OCI-LY7 (cell line): Measurements from ENCODE around the gene DPP10. TPM values are rescaled to one million over a fixed set of nuclear protein-coding genes. Genes with fewer than 3 reads are reported as not detected.

Source experiments
- BruUV-seq: library from RNA; stranded (reverse); fragments of 400-500 nt; replicated peaks from 2 replicates; lab custom pipeline; 2021; lab: Mats Ljungman, UMichigan
- CTCF ChIA-PET: fragments of 300-600 bp; sonication (Branson Sonifier 250); formaldehyde crosslinking; loops from one replicate; lab custom pipeline; 2022; ENCODE audit warnings: antibody characterized with exemption; ENCODE audit not compliant: unreplicated experiment; lab: Charles Lee
- POLR2A ChIA-PET: fragments of 300-600 bp; sonication (Branson Sonifier 250); formaldehyde crosslinking; loops from one replicate; lab custom pipeline; 2022; ENCODE audit warnings: antibody characterized with exemption; lab: Charles Lee
- DNase-seq: peaks from one replicate; pipeline ENCODE4 v3.0.0-alpha.2; 2015; ENCODE audit warnings: low spot score
- H2AFZ ChIP-seq: fragments of 200-600 bp; sonication (generic), shearing (Covaris generic); 2 replicates; pipeline ENCODE4 v1.6.1; 2014; ENCODE audit warnings: mild to moderate bottlenecking, antibody characterized with exemption, low read length, moderate library complexity
- H3K27ac ChIP-seq: fragments of 200-600 bp; sonication (generic); 2 replicates; pipeline ENCODE4 v1.5.1; 2014; ENCODE audit warnings: mixed run types, low read depth, mild to moderate bottlenecking, moderate library complexity, low read length, inconsistent platforms; ENCODE audit not compliant: poor library complexity, severe bottlenecking
- H3K36me3 ChIP-seq: fragments of 200-600 bp; sonication (generic); 2 replicates; pipeline ENCODE4 v1.6.1; 2014; ENCODE audit warnings: mild to moderate bottlenecking, antibody characterized with exemption, low read length, moderate library complexity, mixed read lengths; ENCODE audit not compliant: insufficient read depth
- H3K4me1 ChIP-seq: fragments of 200-600 bp; sonication (generic); 2 replicates; pipeline ENCODE4 v1.5.1; 2014; ENCODE audit warnings: mild to moderate bottlenecking, low read length; ENCODE audit not compliant: insufficient read depth, poor library complexity, severe bottlenecking
- H3K4me2 ChIP-seq: fragments of 200-600 bp; sonication (generic); 2 replicates; pipeline ENCODE4 v1.6.1; 2014; ENCODE audit warnings: mild to moderate bottlenecking, low read length
- H3K4me3 ChIP-seq: fragments of 200-600 bp; sonication (generic); 2 replicates; pipeline ENCODE4 v1.5.1; 2014; ENCODE audit warnings: mild to moderate bottlenecking, low read depth, low read length; ENCODE audit not compliant: poor library complexity, severe bottlenecking
- H3K79me2 ChIP-seq: fragments of 200-600 bp; sonication (generic); 2 replicates; pipeline ENCODE4 v1.6.1; 2016; ENCODE audit warnings: low read depth, mild to moderate bottlenecking, low read length, moderate library complexity, mixed read lengths; ENCODE audit not compliant: insufficient read depth
- H3K9me2 ChIP-seq: fragments of 200-600 bp; sonication (generic); 2 replicates; pipeline ENCODE4 v1.6.1; 2016; ENCODE audit warnings: mild to moderate bottlenecking, low read length, mixed read lengths; ENCODE audit not compliant: insufficient read depth
- H3K9me3 ChIP-seq: fragments of 200-600 bp; sonication (generic); 2 replicates; pipeline ENCODE4 v1.6.1; 2014; ENCODE audit warnings: mild to moderate bottlenecking, mixed run types, low read length, mixed read lengths
- H4K20me1 ChIP-seq: fragments of 200-600 bp; sonication (generic); 2 replicates; pipeline ENCODE4 v1.6.1; 2014; ENCODE audit warnings: mild to moderate bottlenecking, antibody characterized with exemption, low read length, moderate library complexity, mixed read lengths; ENCODE audit not compliant: insufficient read depth
- EZH2phosphoT487 ChIP-seq: fragments of 200-600 bp; sonication (generic); IDR thresholded peaks from 2 replicates; pipeline ENCODE4 v1.6.1; 2018; ENCODE audit warnings: low read depth, borderline replicate concordance, mild to moderate bottlenecking, mixed run types, antibody characterized with exemption, low read length, moderate library complexity, mixed read lengths
- intact Hi-C: fragments of 100-400 bp; cut with micrococcal nuclease; formaldehyde crosslinking; loops from one replicate; pipeline ENCODE4 v1.10.0; 2022; ENCODE audit not compliant: unreplicated experiment
- total RNA-seq, 2 experiments: library from RNA; depleted of rRNA in 1 of 2; stranded (reverse); fragments of >200 nt in 1 of 2; shearing (Covaris generic) in 1 of 2; gene quantifications; 2 replicates each; pipeline ENCODE4 v1.2.3, GENCODE V29; 2014 to 2022
- TF ChIP-seq, protein P1 (sequence below): fragments of 200-600 bp; sonication (generic); conservative IDR thresholded peaks from 2 replicates; pipeline ENCODE4 v1.5.1; 2014; ENCODE audit warnings: mild to moderate bottlenecking, antibody characterized with exemption, low read length, moderate library complexity, mixed read lengths

Gene DPP10
- total RNA-seq, 2 experiments from 2014 or later = not detected

GRCh38 chr2:115524452-115524851, 1082.0 kb downstream of the DPP10 start:
- no peak overlapping the region for H3K27ac ChIP-seq
- no peaks in the 10 kb centered on the region for H3K9me2 ChIP-seq
- no peaks in the 10 kb centered on the region for H3K9me3 ChIP-seq
- ChIA-PET POLR2A (interaction anchor here (0.6 kb wide), 1 partner anchor 282 kb away, joined by 3 read pairs; no protein-coding TSS in a partner anchor), CTCF (no interaction called here)
- no peak overlapping the region for H3K4me3 ChIP-seq
- H3K4me2 ChIP-seq = no peak overlapping the region
- no peaks in the 10 kb centered on the region for H4K20me1 ChIP-seq
- intact Hi-C loops = no loop called here
- no peak for TF ChIP-seq EZH2phosphoT487
- TF ChIP-seq, protein P1, sequence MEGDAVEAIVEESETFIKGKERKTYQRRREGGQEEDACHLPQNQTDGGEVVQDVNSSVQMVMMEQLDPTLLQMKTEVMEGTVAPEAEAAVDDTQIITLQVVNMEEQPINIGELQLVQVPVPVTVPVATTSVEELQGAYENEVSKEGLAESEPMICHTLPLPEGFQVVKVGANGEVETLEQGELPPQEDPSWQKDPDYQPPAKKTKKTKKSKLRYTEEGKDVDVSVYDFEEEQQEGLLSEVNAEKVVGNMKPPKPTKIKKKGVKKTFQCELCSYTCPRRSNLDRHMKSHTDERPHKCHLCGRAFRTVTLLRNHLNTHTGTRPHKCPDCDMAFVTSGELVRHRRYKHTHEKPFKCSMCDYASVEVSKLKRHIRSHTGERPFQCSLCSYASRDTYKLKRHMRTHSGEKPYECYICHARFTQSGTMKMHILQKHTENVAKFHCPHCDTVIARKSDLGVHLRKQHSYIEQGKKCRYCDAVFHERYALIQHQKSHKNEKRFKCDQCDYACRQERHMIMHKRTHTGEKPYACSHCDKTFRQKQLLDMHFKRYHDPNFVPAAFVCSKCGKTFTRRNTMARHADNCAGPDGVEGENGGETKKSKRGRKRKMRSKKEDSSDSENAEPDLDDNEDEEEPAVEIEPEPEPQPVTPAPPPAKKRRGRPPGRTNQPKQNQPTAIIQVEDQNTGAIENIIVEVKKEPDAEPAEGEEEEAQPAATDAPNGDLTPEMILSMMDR = no peak
- DNase-seq = no peak
- no peak overlapping the region for H2AFZ ChIP-seq
- no TSS peak for BruUV-seq
- no peaks in the 10 kb centered on the region for H3K4me1 ChIP-seq
- no peaks in the 10 kb centered on the region for H3K79me2 ChIP-seq
- no peaks in the 10 kb centered on the region for H3K36me3 ChIP-seq

DNA sequence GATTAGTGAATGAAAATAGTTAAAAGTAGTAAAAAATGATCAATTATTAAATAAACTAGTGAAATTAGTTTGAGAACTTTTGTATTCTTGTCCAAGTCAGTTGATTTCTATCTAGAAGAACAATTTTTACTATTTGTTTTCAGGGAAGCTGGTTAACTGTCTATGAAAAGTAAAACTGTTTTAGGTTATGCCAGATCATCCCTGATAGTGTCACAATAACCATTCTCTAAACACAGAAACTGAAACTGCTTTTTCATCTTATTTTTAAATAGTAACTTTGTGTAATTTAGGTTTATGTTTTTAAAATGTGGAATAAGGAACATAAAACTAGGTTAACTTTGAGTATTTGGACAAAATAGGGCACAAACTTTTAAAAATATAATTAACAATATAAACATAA, 1087.2 kb downstream of the DPP10 start:
- H3K27ac ChIP-seq = no peak overlapping the region
- no peaks in the 10 kb centered on the region for H3K4me1 ChIP-seq
- H2AFZ ChIP-seq = no peak overlapping the region
- intact Hi-C loops = no loop called here
- H3K9me3 ChIP-seq = no peaks in the 10 kb centered on the region
- ChIA-PET POLR2A (no interaction called here), CTCF (no interaction called here)
- no peak for DNase-seq
- no peak overlapping the region for H3K4me2 ChIP-seq
- H3K79me2 ChIP-seq = no peaks in the 10 kb centered on the region
- H3K4me3 ChIP-seq = no peak overlapping the region
- TF ChIP-seq EZH2phosphoT487 = no peak
- TF ChIP-seq, protein P1 = no peak
- no peaks in the 10 kb centered on the region for H3K36me3 ChIP-seq
- no peaks in the 10 kb centered on the region for H4K20me1 ChIP-seq
- H3K9me2 ChIP-seq = no peaks in the 10 kb centered on the region
- BruUV-seq = no TSS peak

DNA sequence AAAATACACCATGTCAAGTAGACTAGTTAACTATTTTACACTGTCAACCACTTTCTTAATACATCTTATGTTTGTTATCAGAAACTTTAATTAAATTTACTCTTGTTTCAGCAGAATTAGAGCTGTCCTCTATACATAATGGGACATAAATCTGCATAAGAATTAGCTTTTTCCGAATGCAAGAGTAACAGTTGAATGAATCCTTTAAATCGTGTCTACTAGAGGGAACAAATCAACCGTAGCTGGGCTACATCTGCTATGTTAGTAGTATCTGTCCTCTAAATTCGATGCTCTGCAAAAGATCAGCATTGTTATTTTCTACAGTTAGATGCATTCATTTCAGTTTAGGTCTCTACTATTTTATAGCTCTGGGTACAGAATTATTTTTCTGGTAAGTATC, 1090.6 kb downstream of the DPP10 start:
- H3K9me2 ChIP-seq = no peaks in the 10 kb centered on the region
- ChIA-PET POLR2A (interaction anchor here (0.5 kb wide), 1 partner anchor 675 kb away, joined by 4 read pairs; no protein-coding TSS in a partner anchor), CTCF (no interaction called here)
- intact Hi-C loops = no loop called here
- H3K4me1 ChIP-seq = no peaks in the 10 kb centered on the region
- no peaks in the 10 kb centered on the region for H3K9me3 ChIP-seq
- no TSS peak for BruUV-seq
- no peaks in the 10 kb centered on the region for H4K20me1 ChIP-seq
- H3K4me2 ChIP-seq = no peak overlapping the region
- H3K79me2 ChIP-seq = no peaks in the 10 kb centered on the region
- H3K36me3 ChIP-seq = no peaks in the 10 kb centered on the region
- H2AFZ ChIP-seq = no peak overlapping the region
- TF ChIP-seq, protein P1 = no peak
- no peak for TF ChIP-seq EZH2phosphoT487
- no peak for DNase-seq
- no peak overlapping the region for H3K4me3 ChIP-seq
- no peak overlapping the region for H3K27ac ChIP-seq
